Astrocyte (in vitro differentiated cells and primary cell): ENCODE measurements around the gene RTL1. TPM values are rescaled to one million over a fixed set of nuclear protein-coding genes. Genes with fewer than 3 reads are reported as not detected.

Source experiments
- DNase-seq: peaks from one replicate; pipeline ENCODE4 v3.0.0-alpha.2; 2010; ENCODE audit warnings: low read depth
- FAIRE-seq: peaks from 2 replicates; lab custom pipeline; 2011; peaks lifted over from hg19 to GRCh38; lab: Jason Lieb, UNC
- H2AFZ ChIP-seq: 2 replicates; pipeline ENCODE4 v1.6.0; 2012; ENCODE audit warnings: low read depth, low read length, inconsistent platforms
- H3K27ac ChIP-seq: 2 replicates; pipeline ENCODE4 v1.5.1; 2011; ENCODE audit warnings: low read depth, low read length, inconsistent platforms
- H3K27me3 ChIP-seq: 2 replicates; pipeline ENCODE4 v1.6.0; 2011; ENCODE audit warnings: low read length, inconsistent platforms; ENCODE audit not compliant: insufficient read depth
- H3K36me3 ChIP-seq: 2 replicates; pipeline ENCODE4 v1.5.1; 2011; ENCODE audit warnings: low read length, inconsistent platforms; ENCODE audit not compliant: insufficient read depth
- H3K4me1 ChIP-seq: 2 replicates; pipeline ENCODE4 v1.5.1; 2011; ENCODE audit warnings: low read length, inconsistent platforms; ENCODE audit not compliant: insufficient read depth
- H3K4me2 ChIP-seq: 2 replicates; pipeline ENCODE4 v1.6.0; 2012; ENCODE audit warnings: low read length, inconsistent platforms
- H3K4me3 ChIP-seq: 2 replicates; pipeline ENCODE4 v1.5.1; 2011; ENCODE audit warnings: low read depth, mild to moderate bottlenecking, low read length, inconsistent platforms; ENCODE audit not compliant: insufficient read depth
- H3K79me2 ChIP-seq: 2 replicates; pipeline ENCODE4 v1.6.0; 2012; ENCODE audit warnings: mild to moderate bottlenecking, low read length, inconsistent platforms; ENCODE audit not compliant: insufficient read depth
- H3K9ac ChIP-seq: 2 replicates; pipeline ENCODE4 v1.6.0; 2012; ENCODE audit warnings: mild to moderate bottlenecking, low read length, inconsistent platforms
- H3K9me3 ChIP-seq: 2 replicates; pipeline ENCODE4 v1.5.1; 2012; ENCODE audit warnings: low read depth, mild to moderate bottlenecking, low read length, inconsistent platforms; ENCODE audit not compliant: insufficient read depth
- H4K20me1 ChIP-seq: 2 replicates; pipeline ENCODE4 v1.6.0; 2012; ENCODE audit warnings: low read length, inconsistent platforms; ENCODE audit not compliant: insufficient read depth
- H3K27ac Mint-ChIP-seq: one replicate; pipeline ENCODE4 v1.8.0; 2021; ENCODE audit warnings: mild to moderate bottlenecking, mixed read lengths; ENCODE audit not compliant: unreplicated experiment
- H3K27me3 Mint-ChIP-seq: one replicate; pipeline ENCODE4 v1.8.0; 2021; ENCODE audit warnings: low read depth, mixed read lengths; ENCODE audit not compliant: unreplicated experiment
- H3K36me3 Mint-ChIP-seq: one replicate; pipeline ENCODE4 v1.8.0; 2021; ENCODE audit warnings: low read depth, mixed read lengths; ENCODE audit not compliant: unreplicated experiment
- H3K4me1 Mint-ChIP-seq: one replicate; pipeline ENCODE4 v1.8.0; 2021; ENCODE audit warnings: low read depth, mixed read lengths; ENCODE audit not compliant: unreplicated experiment
- H3K4me3 Mint-ChIP-seq: one replicate; pipeline ENCODE4 v1.8.0; 2021; ENCODE audit warnings: mild to moderate bottlenecking, moderate library complexity, mixed read lengths; ENCODE audit not compliant: unreplicated experiment
- H3K9me3 Mint-ChIP-seq: one replicate; pipeline ENCODE4 v1.8.0; 2021; ENCODE audit warnings: mild to moderate bottlenecking, mixed read lengths; ENCODE audit not compliant: unreplicated experiment
- EZH2 ChIP-seq: IDR thresholded peaks from 2 replicates; pipeline ENCODE4 v1.6.1; 2012; ENCODE audit warnings: mild to moderate bottlenecking, low read length, inconsistent platforms; ENCODE audit not compliant: insufficient read depth
- total RNA-seq: library from RNA; stranded (reverse); gene quantifications from 2 replicates; pipeline ENCODE4 v1.2.1, GENCODE V29; 2021
- TF ChIP-seq, protein P1 (sequence below): IDR thresholded peaks from 2 replicates; pipeline ENCODE4 v1.5.1; 2011; ENCODE audit warnings: low read depth, mild to moderate bottlenecking, inconsistent platforms, low read length, moderate library complexity; ENCODE audit not compliant: insufficient read depth

The RTL1 gene
- total RNA-seq, 1 donor from 2014 or later, result 0.18 TPM

DNA sequence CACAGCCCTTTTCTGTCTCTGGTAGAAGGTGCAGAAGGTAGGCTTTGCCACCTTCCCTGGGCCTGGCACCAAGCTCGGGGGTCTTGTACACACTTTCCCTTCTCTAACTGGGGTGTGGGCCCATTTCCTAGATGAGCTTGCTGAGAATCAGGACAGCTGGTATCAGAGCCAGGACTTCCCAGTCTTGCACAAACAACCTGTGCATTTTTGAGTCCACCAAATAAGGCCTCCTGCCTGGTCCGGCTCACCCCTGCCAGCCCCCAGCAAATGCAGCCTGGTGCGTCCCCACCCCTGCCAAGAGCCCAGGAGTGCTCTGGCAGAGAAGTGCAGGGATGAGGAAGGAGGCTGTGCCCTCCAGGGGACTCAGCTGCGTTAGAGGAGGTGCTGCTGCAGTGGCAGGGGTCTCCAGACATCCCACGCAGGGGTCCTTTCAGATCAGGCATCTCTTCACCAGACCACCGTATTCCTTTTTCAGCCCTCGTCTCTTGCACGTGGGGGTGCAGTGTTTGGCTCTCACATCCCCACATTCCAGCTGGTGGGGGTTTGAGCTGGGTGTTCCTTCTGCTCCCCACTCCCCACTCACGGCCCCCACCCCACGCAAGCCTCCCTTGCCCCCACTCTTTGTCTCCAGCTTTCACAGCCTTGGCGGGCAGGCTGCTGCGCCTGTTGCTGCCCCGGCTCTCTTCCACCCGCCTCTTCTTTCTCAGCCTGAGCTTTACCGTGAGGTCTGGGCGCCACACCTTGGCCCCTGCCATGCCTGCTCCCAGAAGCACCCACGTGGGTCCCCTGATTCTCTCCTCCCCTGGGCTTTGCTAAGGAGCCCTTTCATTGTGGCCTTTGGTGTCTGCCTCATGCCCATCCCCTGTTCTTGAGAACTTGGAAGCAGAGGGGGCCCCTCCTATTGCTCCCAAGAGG lies 45.3 kb downstream of the RTL1 start:
- Histone ChIP-seq H3K79me2 (peaks cover 95% of the 10 kb centered on the region), H3K4me1 (peaks cover 6% of the 10 kb centered on the region), H3K36me3 (peaks cover 21% of the 10 kb centered on the region), H3K4me3 (no peak overlapping the region), H2AFZ (no peak overlapping the region), H3K27me3 (no peaks in the 10 kb centered on the region), H3K9ac (no peak overlapping the region), H3K9me3 (no peaks in the 10 kb centered on the region), H3K4me2 (no peak overlapping the region), H3K27ac (no peak overlapping the region), H4K20me1 (peaks cover 98% of the 10 kb centered on the region)
- no peak for TF ChIP-seq EZH2
- TF ChIP-seq, protein P1, sequence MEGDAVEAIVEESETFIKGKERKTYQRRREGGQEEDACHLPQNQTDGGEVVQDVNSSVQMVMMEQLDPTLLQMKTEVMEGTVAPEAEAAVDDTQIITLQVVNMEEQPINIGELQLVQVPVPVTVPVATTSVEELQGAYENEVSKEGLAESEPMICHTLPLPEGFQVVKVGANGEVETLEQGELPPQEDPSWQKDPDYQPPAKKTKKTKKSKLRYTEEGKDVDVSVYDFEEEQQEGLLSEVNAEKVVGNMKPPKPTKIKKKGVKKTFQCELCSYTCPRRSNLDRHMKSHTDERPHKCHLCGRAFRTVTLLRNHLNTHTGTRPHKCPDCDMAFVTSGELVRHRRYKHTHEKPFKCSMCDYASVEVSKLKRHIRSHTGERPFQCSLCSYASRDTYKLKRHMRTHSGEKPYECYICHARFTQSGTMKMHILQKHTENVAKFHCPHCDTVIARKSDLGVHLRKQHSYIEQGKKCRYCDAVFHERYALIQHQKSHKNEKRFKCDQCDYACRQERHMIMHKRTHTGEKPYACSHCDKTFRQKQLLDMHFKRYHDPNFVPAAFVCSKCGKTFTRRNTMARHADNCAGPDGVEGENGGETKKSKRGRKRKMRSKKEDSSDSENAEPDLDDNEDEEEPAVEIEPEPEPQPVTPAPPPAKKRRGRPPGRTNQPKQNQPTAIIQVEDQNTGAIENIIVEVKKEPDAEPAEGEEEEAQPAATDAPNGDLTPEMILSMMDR, result no peak
- Mint-ChIP-seq H3K4me1 (no peaks in the 10 kb centered on the region), H3K27me3 (peaks cover 51% of the 10 kb centered on the region), H3K9me3 (peaks cover 4% of the 10 kb centered on the region), H3K36me3 (peaks cover 5% of the 10 kb centered on the region), H3K4me3 (no peak overlapping the region), H3K27ac (no peak overlapping the region)
- DNase-seq (no peak), FAIRE-seq (no peak)

DNA sequence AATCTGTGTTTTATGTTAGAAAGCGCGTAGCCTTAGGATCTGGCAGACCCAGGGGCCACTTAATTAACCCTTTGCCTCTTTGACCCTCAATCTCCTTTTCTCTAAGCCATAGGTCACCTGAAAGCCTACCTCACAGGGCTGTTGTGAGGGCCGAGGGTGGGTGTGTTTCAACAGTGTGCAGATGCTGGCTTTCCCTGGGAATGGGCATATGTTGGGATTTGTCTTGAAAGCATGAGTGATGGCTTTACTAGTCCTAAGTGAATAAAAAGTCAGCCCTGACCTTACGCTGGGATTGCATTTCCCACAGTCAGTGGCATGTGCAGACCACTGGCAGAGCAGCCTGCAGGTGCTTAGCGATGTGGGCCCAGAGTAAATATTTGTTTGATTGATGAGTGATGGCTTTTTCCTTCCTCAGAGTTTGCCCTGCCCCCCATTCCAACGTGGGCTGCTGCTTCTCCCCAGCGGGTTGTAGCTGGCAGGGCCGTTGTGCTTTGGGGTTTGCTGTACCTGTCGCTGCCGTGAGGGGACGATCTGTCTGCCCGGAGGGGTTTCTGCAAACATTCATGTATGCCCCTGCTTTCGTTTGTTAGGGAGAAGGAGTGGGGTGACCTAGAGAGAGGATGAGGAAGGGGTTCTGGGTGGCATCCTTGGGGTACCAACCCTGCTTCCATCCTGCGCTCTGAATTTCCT lies 46.1 kb downstream of the RTL1 start:
- Mint-ChIP-seq H3K4me3 (no peak overlapping the region), H3K27ac (no peak overlapping the region), H3K4me1 (no peaks in the 10 kb centered on the region), H3K27me3 (peaks cover 45% of the 10 kb centered on the region), H3K36me3 (peaks cover 5% of the 10 kb centered on the region), H3K9me3 (peaks cover 4% of the 10 kb centered on the region)
- TF ChIP-seq, protein P1, result no peak
- TF ChIP-seq EZH2, result no peak
- DNase-seq, result no peak
- Histone ChIP-seq H3K36me3 (peaks cover 16% of the 10 kb centered on the region), H3K4me2 (no peak overlapping the region), H3K4me1 (peaks cover 5% of the 10 kb centered on the region), H3K9me3 (no peaks in the 10 kb centered on the region), H2AFZ (no peak overlapping the region), H3K27ac (no peak overlapping the region), H4K20me1 (peaks cover 98% of the 10 kb centered on the region), H3K79me2 (peaks cover 95% of the 10 kb centered on the region), H3K9ac (no peak overlapping the region), H3K4me3 (no peak overlapping the region), H3K27me3 (no peaks in the 10 kb centered on the region)
- FAIRE-seq, result no peak
